GM12864 (cell line): ENCODE data around the gene SEMA4D.

Experiments used
- DNase-seq: peaks from one replicate; pipeline ENCODE4 v3.0.0-alpha.2; 2011; ENCODE audit warnings: low read depth
- H3K4me3 ChIP-seq: 2 replicates; pipeline ENCODE4 v1.5.1; 2011; ENCODE audit warnings: mild to moderate bottlenecking, low read depth, low read length, control low read depth
- TF ChIP-seq, protein P1 (sequence below): IDR thresholded peaks from 2 replicates; pipeline ENCODE4 v1.5.1; 2011; ENCODE audit warnings: low read depth, mild to moderate bottlenecking, moderate library complexity, low read length, control low read depth, inconsistent platforms; ENCODE audit errors: missing control alignments

Gene SEMA4D

DNA sequence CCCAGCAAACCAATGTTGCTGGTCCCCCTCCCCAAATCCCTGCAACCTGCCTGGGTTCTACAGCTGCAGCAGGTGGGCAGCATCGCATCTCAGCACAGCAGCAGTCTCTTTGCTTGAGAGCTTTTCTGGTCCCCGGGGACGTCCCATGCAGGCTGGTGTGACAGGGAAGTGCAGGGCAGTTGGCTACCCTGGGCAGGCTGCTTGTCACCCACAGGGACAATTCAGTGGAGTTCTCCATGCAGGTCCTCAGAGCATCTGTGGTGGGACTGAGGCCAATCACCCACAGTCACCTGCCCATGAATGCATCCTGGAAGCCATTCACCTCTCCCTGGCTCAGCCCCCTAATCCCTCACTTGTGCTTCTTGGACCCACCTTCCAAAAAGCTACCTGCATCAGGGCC lies 43.9 kb upstream of the SEMA4D start:
- H3K4me3 ChIP-seq = no peak overlapping the region
- no peak for DNase-seq
- TF ChIP-seq, protein P1, sequence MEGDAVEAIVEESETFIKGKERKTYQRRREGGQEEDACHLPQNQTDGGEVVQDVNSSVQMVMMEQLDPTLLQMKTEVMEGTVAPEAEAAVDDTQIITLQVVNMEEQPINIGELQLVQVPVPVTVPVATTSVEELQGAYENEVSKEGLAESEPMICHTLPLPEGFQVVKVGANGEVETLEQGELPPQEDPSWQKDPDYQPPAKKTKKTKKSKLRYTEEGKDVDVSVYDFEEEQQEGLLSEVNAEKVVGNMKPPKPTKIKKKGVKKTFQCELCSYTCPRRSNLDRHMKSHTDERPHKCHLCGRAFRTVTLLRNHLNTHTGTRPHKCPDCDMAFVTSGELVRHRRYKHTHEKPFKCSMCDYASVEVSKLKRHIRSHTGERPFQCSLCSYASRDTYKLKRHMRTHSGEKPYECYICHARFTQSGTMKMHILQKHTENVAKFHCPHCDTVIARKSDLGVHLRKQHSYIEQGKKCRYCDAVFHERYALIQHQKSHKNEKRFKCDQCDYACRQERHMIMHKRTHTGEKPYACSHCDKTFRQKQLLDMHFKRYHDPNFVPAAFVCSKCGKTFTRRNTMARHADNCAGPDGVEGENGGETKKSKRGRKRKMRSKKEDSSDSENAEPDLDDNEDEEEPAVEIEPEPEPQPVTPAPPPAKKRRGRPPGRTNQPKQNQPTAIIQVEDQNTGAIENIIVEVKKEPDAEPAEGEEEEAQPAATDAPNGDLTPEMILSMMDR = no peak

DNA sequence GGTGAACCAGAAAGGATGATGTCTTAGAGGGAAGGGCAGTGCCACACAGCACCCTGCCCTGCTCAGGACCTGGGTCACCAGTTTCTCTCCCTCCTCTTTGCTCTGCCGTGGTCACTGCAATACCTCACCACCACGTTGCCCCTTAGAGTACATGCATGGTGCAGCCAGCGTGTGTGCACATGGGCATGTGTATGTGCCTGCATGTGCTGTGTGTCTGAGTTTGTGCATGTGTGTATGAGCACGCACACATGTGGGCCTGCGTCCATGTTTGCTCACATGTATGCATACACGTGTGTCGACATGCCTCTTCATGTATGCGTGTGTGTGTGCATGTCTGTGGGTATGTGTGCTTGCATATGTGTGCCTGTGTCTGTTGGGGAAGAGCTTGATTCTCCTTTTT lies 41.5 kb upstream of the SEMA4D start:
- TF ChIP-seq, protein P1 = no peak
- no peak overlapping the region for H3K4me3 ChIP-seq
- no peak for DNase-seq

DNA sequence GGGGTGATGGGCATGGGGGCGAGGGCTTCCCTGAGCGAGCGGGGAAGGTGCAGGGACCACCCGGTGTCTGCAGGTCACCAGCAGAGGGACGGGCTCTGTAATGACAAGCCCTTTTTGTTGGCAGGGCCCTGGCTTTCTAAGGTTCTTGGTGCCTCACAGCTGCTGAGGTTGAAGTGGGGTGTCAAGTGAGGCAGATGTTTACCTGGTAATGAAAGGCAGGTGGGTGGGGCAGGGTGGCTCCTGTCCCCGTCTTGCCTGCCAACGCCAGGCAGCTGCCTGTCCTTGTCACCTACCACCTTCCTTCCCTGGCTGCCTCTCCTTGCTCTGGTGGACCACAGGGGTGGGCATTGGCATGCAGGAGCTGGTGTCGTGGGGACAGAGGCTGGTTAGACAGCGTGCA lies 41.0 kb upstream of the SEMA4D start:
- DNase-seq = no peak
- H3K4me3 ChIP-seq = no peak overlapping the region
- TF ChIP-seq, protein P1 = no peak

DNA sequence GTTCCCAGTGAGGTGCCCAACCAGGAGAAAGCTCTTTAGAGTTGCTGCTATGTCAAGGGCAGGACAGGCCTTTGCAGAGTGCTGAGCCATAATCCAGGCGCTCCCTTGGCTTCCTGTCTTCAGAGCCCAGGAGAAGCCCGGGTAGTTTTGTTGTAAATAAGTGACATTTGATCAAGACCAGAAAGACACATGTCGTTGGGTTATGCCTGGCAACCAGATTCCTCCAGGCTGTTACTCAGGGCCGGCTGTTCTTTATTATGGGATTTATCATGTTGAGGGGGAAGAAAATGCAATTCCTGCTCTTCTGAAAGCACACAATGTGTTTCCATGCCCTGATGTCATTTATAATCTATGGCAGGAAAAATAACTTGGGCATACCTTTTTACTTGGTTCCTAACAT lies 39.3 kb upstream of the SEMA4D start:
- TF ChIP-seq, protein P1 = no peak
- no peak for DNase-seq

DNA sequence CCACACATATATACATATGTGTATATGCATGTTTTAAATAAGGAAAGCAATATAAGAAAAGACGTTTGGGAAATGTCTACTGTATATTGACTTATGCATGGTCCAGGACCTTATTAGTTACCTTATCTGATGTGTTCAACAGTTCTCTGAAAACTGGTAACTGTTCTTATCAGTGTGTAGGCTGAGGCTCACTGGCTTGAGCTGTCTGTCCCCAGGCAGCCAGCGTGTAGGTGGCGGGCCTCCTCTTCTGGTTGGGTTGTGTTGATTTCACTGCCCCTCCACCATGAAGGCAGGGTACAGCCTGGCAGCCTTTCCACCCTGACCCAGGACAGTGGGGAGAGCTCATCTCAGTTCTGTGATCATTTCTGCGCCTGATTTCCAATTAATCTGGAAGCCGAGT lies 38.7 kb upstream of the SEMA4D start:
- no peak for DNase-seq

More for the DNA sequence above, 39.3 kb upstream of the SEMA4D start:
- H3K4me3 ChIP-seq = no peak overlapping the region

DNA sequence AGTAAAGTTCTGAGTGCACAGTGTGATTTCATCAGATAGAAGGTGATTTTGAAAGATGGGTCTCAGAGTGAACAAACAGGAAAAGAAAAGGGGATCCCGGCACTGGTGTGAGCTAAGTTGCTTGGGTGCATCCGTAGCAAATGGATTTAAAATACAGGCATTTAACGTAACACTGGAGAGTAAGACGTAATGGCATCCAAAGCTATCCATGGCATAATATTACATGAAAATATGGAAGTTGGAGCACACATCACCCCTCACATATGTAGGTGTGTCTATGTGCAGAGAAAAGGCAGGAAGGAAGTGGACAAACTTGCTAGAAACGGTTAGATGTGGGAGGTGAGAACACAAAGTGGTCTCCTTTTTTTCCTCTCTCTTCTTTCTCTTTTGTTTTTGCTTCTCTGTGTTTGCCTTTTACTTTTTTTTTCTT lies 38.2 kb upstream of the SEMA4D start:
- H3K4me3 ChIP-seq = no peak overlapping the region
- no peak for DNase-seq
- TF ChIP-seq, protein P1 = no peak

More for the DNA sequence above, 38.7 kb upstream of the SEMA4D start:
- no peak overlapping the region for H3K4me3 ChIP-seq
- TF ChIP-seq, protein P1 = no peak

DNA sequence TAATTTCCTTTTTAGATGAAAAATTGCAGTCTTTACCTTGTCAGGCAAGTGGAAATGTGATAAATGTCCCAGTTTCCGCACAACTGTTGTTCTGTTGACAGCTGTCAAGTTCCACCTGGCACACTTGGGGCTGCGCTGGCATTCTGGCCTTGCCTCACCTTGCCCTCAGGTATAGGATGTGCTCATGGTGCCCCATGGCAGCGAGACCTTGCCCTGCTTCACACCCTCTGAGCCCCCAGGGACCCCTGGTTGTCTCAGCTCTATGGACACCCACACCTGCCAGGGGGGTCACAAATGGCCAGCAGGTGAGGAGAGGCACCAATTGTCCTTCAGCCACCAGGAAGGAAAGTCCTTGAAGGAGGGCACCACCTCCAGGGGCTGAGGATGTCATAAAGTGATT lies 37.5 kb upstream of the SEMA4D start:
- DNase-seq = no peak
- H3K4me3 ChIP-seq = no peak overlapping the region
- TF ChIP-seq, protein P1 = no peak
